ENCODE data around the gene DCDC2B. TPM values are rescaled to one million over a fixed set of nuclear protein-coding genes. Genes with fewer than 3 reads are reported as not detected.

DCDC2B gene
- total and polyA plus RNA-seq, 2 of the 13 experiments (the other 11 are each of a cell fraction or from before 2014, with no cell fraction given), result not detected

DNA sequence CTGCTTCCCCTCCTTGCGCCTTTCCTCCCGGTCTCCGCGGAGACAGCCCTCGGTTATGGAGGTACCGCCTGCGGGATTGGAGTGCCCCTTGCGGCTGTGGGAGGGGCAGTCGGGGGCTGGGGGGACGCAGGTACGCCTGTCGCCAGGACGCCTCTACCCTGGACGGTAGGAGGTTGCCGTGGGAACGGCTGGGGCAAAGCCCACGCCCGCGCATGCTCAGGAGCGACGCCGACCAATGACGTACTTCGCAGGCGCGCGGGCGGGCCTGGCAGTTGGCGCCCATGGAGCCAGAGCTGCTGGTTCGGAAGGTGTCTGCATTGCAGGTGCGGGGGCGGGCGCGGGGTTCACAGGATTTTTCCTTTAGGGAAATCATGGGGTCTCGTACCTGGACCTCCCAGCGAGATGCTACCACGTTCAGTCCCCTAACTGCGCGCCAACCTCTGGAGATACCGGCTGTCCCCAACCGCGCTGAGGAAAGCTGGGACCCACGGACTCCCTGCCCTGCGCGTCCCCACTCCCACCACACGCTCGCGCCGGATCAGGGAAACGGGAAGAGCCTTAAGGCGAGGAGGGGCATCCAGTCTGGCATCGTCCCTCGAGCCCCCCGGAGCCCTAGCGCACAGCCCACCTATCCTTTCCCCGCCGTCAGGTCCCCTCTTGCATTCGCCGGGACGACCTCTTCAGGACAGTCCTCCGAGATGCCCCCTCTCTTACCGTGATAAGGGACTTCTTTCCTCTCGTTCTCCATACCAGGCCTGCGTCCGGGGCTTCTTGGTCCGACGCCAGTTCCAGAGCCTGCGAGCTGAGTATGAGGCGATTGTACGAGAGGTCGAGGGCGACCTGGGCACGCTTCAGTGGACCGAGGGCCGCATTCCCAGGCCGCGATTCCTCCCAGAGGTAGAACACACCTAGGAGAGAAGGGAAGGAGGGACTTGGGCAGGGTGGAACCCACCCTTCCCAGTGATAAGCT, 3.2 kb upstream of the DCDC2B start, which contains the start of gene IQCC (continued):
- TF ChIP-seq CCAR2 (optimal IDR thresholded peaks at IDR 0.05; ENCODE audit: low read depth, low read length) (no peak), KDM2A (CRISPR knock-in tag; IDR thresholded peaks at IDR 0.05; ENCODE audit: borderline replicate concordance, low read depth) (peak; percentile 77; the same call in 1 of the 2 replicates), ZNF660 (CRISPR knock-in tag; IDR thresholded peaks at IDR 0.05; ENCODE audit: borderline replicate concordance, low read depth) (no peak), ZNF251 (CRISPR knock-in tag; IDR thresholded peaks at IDR 0.05) (no peak), NR3C1 (CRISPR knock-in tag; IDR thresholded peaks at IDR 0.05) (no peak), RFX3 (CRISPR knock-in tag; IDR thresholded peaks at IDR 0.05) (peak; percentile 95), ZNF605 (CRISPR knock-in tag; IDR thresholded peaks at IDR 0.05) (0 out of 2 replicates have a peak, but pooled peaks have one; percentile 29), KLF16 (CRISPR knock-in tag; IDR thresholded peaks at IDR 0.05) (peak in 1 of 2 experiments; percentile 45; a peak in 1 of 4 replicates), SAFB2 (CRISPR knock-in tag; IDR thresholded peaks at IDR 0.05; ENCODE audit: borderline replicate concordance, low read depth) (0 out of 2 replicates have a peak, but pooled peaks have one; percentile 36), ZNF709 (CRISPR knock-in tag; IDR thresholded peaks at IDR 0.05) (no peak), KAT7 (CRISPR knock-in tag; IDR thresholded peaks at IDR 0.05; ENCODE audit: borderline replicate concordance) (no peak)
- TF ChIP-seq, protein P1, sequence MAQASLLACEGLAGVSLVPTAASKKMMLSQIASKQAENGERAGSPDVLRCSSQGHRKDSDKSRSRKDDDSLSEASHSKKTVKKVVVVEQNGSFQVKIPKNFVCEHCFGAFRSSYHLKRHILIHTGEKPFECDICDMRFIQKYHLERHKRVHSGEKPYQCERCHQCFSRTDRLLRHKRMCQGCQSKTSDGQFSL (CRISPR knock-in tag; IDR thresholded peaks at IDR 0.05), result peak; percentile 60; the same call in 1 of the 2 replicates
- TF ChIP-seq, protein P2, sequence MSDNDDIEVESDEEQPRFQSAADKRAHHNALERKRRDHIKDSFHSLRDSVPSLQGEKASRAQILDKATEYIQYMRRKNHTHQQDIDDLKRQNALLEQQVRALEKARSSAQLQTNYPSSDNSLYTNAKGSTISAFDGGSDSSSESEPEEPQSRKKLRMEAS (IDR thresholded peaks at IDR 0.05), result peak; percentile 64; the same call in 1 of the 2 replicates
- TF ChIP-seq, protein P3, sequence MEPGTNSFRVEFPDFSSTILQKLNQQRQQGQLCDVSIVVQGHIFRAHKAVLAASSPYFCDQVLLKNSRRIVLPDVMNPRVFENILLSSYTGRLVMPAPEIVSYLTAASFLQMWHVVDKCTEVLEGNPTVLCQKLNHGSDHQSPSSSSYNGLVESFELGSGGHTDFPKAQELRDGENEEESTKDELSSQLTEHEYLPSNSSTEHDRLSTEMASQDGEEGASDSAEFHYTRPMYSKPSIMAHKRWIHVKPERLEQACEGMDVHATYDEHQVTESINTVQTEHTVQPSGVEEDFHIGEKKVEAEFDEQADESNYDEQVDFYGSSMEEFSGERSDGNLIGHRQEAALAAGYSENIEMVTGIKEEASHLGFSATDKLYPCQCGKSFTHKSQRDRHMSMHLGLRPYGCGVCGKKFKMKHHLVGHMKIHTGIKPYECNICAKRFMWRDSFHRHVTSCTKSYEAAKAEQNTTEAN (CRISPR knock-in tag; conservative IDR thresholded peaks at IDR 0.05), result no peak
- TF ChIP-seq, protein P4, sequence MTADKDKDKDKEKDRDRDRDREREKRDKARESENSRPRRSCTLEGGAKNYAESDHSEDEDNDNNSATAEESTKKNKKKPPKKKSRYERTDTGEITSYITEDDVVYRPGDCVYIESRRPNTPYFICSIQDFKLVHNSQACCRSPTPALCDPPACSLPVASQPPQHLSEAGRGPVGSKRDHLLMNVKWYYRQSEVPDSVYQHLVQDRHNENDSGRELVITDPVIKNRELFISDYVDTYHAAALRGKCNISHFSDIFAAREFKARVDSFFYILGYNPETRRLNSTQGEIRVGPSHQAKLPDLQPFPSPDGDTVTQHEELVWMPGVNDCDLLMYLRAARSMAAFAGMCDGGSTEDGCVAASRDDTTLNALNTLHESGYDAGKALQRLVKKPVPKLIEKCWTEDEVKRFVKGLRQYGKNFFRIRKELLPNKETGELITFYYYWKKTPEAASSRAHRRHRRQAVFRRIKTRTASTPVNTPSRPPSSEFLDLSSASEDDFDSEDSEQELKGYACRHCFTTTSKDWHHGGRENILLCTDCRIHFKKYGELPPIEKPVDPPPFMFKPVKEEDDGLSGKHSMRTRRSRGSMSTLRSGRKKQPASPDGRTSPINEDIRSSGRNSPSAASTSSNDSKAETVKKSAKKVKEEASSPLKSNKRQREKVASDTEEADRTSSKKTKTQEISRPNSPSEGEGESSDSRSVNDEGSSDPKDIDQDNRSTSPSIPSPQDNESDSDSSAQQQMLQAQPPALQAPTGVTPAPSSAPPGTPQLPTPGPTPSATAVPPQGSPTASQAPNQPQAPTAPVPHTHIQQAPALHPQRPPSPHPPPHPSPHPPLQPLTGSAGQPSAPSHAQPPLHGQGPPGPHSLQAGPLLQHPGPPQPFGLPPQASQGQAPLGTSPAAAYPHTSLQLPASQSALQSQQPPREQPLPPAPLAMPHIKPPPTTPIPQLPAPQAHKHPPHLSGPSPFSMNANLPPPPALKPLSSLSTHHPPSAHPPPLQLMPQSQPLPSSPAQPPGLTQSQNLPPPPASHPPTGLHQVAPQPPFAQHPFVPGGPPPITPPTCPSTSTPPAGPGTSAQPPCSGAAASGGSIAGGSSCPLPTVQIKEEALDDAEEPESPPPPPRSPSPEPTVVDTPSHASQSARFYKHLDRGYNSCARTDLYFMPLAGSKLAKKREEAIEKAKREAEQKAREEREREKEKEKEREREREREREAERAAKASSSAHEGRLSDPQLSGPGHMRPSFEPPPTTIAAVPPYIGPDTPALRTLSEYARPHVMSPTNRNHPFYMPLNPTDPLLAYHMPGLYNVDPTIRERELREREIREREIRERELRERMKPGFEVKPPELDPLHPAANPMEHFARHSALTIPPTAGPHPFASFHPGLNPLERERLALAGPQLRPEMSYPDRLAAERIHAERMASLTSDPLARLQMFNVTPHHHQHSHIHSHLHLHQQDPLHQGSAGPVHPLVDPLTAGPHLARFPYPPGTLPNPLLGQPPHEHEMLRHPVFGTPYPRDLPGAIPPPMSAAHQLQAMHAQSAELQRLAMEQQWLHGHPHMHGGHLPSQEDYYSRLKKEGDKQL (CRISPR knock-in tag; IDR thresholded peaks at IDR 0.05; ENCODE audit: low read depth), result no peak
- TF ChIP-seq, protein P5, sequence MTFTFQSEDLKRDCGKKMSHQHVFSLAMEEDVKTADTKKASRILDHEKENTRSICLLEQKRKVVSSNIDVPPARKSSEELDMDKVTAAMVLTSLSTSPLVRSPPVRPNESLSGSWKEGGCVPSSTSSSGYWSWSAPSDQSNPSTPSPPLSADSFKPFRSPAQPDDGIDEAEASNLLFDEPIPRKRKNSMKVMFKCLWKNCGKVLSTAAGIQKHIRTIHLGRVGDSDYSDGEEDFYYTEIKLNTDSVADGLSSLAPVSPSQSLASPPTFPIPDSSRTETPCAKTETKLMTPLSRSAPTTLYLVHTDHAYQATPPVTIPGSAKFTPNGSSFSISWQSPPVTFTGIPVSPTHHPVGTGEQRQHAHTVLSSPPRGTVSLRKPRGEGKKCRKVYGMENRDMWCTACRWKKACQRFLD (CRISPR knock-in tag; IDR thresholded peaks at IDR 0.05; ENCODE audit: borderline replicate concordance), result 0 out of 2 replicates have a peak, but pooled peaks have one; percentile 20
- TF ChIP-seq, protein P6, sequence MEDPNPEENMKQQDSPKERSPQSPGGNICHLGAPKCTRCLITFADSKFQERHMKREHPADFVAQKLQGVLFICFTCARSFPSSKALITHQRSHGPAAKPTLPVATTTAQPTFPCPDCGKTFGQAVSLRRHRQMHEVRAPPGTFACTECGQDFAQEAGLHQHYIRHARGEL (CRISPR knock-in tag; IDR thresholded peaks at IDR 0.05), result no peak
- TF ChIP-seq, protein P7, sequence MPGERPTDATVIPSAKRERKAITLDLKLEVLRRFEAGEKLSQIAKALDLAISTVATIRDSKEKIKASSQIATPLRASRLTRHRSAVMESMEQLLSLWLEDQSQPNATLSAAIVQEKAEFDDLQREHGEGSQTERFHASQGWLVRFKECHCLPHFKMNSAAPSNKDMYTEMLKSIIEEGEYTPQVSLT (CRISPR knock-in tag; IDR thresholded peaks at IDR 0.05; ENCODE audit: borderline replicate concordance, low read depth), result no peak
